Hepatocyte (in vitro differentiated cells): ENCODE data around the gene OR5K2.

Source experiments
- EZH2 ChIP-seq: fragments of 200-600 bp; sonication (generic); IDR thresholded peaks from 2 replicates; pipeline ENCODE4 v1.6.1; 2016; ENCODE audit warnings: antibody characterized with exemption, mild to moderate bottlenecking, borderline replicate concordance
- TF ChIP-seq, protein P1 (sequence below): fragments of 200-600 bp; sonication (generic); IDR thresholded peaks from 2 replicates; pipeline ENCODE4 v1.5.1; 2016; ENCODE audit warnings: antibody characterized with exemption, mild to moderate bottlenecking; ENCODE audit not compliant: poor library complexity

DNA sequence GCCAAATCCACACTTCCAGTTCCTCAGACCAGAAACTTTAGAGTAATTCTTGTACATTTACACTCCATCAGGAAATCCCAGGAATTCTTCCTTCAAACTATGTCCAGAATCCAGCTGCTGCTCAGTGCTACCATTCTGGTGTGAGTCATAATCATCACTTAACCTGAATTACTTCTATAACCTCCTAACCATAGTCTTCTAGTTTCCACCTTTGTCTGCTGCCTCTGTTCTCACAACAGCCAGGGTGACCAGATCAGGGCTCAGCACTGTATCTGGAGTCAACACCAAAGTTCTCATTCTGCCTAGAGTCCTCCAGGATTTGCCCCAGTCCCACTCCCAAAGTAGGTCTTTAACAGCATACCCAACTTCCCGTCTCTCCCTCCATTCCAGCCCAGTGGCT lies 21.9 kb downstream of the OR5K2 start:
- TF ChIP-seq, protein P1, sequence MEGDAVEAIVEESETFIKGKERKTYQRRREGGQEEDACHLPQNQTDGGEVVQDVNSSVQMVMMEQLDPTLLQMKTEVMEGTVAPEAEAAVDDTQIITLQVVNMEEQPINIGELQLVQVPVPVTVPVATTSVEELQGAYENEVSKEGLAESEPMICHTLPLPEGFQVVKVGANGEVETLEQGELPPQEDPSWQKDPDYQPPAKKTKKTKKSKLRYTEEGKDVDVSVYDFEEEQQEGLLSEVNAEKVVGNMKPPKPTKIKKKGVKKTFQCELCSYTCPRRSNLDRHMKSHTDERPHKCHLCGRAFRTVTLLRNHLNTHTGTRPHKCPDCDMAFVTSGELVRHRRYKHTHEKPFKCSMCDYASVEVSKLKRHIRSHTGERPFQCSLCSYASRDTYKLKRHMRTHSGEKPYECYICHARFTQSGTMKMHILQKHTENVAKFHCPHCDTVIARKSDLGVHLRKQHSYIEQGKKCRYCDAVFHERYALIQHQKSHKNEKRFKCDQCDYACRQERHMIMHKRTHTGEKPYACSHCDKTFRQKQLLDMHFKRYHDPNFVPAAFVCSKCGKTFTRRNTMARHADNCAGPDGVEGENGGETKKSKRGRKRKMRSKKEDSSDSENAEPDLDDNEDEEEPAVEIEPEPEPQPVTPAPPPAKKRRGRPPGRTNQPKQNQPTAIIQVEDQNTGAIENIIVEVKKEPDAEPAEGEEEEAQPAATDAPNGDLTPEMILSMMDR = no peak
- no peak for TF ChIP-seq EZH2
